MM.1S (cell line): ENCODE measurements around the gene FAM170B.

Experiments used
- DNase-seq: peaks from one replicate; pipeline ENCODE4 v3.0.0-alpha.2; 2015
- H2AFZ ChIP-seq: fragments of 300-600 bp; sonication (generic); 2 replicates; pipeline ENCODE4 v1.6.0; 2016; ENCODE audit warnings: antibody characterized with exemption, low read length
- H3F3A ChIP-seq: fragments of 300-600 bp; sonication (generic); 2 replicates; pipeline ENCODE4 v1.6.1; 2016; ENCODE audit warnings: mild to moderate bottlenecking, antibody characterized with exemption, low read length, moderate library complexity, mixed read lengths; ENCODE audit not compliant: insufficient read depth
- H3K27ac ChIP-seq: fragments of 300-600 bp; sonication (generic); 2 replicates; pipeline ENCODE4 v1.5.1; 2016; ENCODE audit warnings: mild to moderate bottlenecking, low read length
- H3K27me3 ChIP-seq: fragments of 300-600 bp; sonication (generic); replicated peaks from 2 replicates; pipeline ENCODE4 v1.6.0; 2016; ENCODE audit warnings: low read length; ENCODE audit not compliant: insufficient read depth
- H3K36me3 ChIP-seq: fragments of 300-600 bp; sonication (generic); replicated peaks from 2 replicates; pipeline ENCODE4 v1.6.1; 2016; ENCODE audit warnings: mild to moderate bottlenecking, low read length, mixed read lengths; ENCODE audit not compliant: insufficient read depth
- H3K4me1 ChIP-seq: fragments of 300-600 bp; sonication (generic); 2 replicates; pipeline ENCODE4 v1.6.1; 2016; ENCODE audit warnings: low read length, mixed read lengths
- H3K4me2 ChIP-seq: fragments of 300-600 bp; sonication (generic); 2 replicates; pipeline ENCODE4 v1.6.0; 2016; ENCODE audit warnings: low read depth, low read length
- H3K4me3 ChIP-seq: fragments of 300-600 bp; sonication (generic); 2 replicates; pipeline ENCODE4 v1.5.1; 2016; ENCODE audit warnings: low read length, mixed read lengths
- H3K79me2 ChIP-seq: fragments of 300-600 bp; sonication (generic); 2 replicates; pipeline ENCODE4 v1.6.1; 2016; ENCODE audit warnings: mixed run types, low read length, mixed read lengths
- H3K9ac ChIP-seq: fragments of 300-600 bp; sonication (generic); 2 replicates; pipeline ENCODE4 v1.6.1; 2016; ENCODE audit warnings: low read length, mixed read lengths
- H3K9me2 ChIP-seq: fragments of 300-600 bp; sonication (generic); replicated peaks from 2 replicates; pipeline ENCODE4 v1.6.1; 2016; ENCODE audit warnings: mild to moderate bottlenecking, low read length, mixed read lengths; ENCODE audit not compliant: insufficient read depth
- H3K9me3 ChIP-seq: fragments of 300-600 bp; sonication (generic); replicated peaks from 2 replicates; pipeline ENCODE4 v1.6.1; 2016; ENCODE audit warnings: mild to moderate bottlenecking, low read length, mixed read lengths; ENCODE audit not compliant: insufficient read depth
- H4K20me1 ChIP-seq: fragments of 300-600 bp; sonication (generic); 2 replicates; pipeline ENCODE4 v1.6.1; 2016; ENCODE audit warnings: mild to moderate bottlenecking, low read length, moderate library complexity, mixed read lengths; ENCODE audit not compliant: insufficient read depth
- CTCF ChIP-seq: fragments of 300-600 bp; sonication (generic); IDR thresholded peaks from 2 replicates; pipeline ENCODE4 v1.5.1; 2016; ENCODE audit warnings: antibody characterized with exemption, low read length, mixed read lengths
- EZH2 ChIP-seq: fragments of 300-600 bp; sonication (generic); optimal IDR thresholded peaks from 2 replicates; pipeline ENCODE3; 2017; ENCODE audit warnings: low read depth, mild to moderate bottlenecking, antibody characterized with exemption, low read length, mixed read lengths
- EZH2phosphoT487 ChIP-seq: fragments of 300-600 bp; sonication (generic); IDR thresholded peaks from 2 replicates; pipeline ENCODE4 v1.6.1; 2018; ENCODE audit warnings: antibody characterized with exemption, low read length

The FAM170B gene

GRCh38 chr10:49158915-49159314 lies 25.1 kb upstream of the FAM170B start:
- H3K4me1 ChIP-seq: no peaks in the 10 kb centered on the region
- no peak overlapping the region for H3K4me3 ChIP-seq
- no peak overlapping the region for H3K9ac ChIP-seq
- H3K4me2 ChIP-seq: no peak overlapping the region
- H4K20me1 ChIP-seq: no peaks in the 10 kb centered on the region
- no peak overlapping the region for H2AFZ ChIP-seq
- no peaks in the 10 kb centered on the region for H3K9me3 ChIP-seq
- H3K79me2 ChIP-seq: no peaks in the 10 kb centered on the region
- H3K9me2 ChIP-seq: no peaks in the 10 kb centered on the region
- DNase-seq: no peak
- TF ChIP-seq CTCF (no peak), EZH2 (no peak), EZH2phosphoT487 (no peak)
- no peaks in the 10 kb centered on the region for H3K36me3 ChIP-seq
- H3K27me3 ChIP-seq: no peaks in the 10 kb centered on the region
- no peaks in the 10 kb centered on the region for H3F3A ChIP-seq
- no peak overlapping the region for H3K27ac ChIP-seq

- TF ChIP-seq EZH2phosphoT487 (no peak), EZH2 (no peak), CTCF (no peak)
- H3K4me2 ChIP-seq: no peak overlapping the region
- H3K9me2 ChIP-seq: no peaks in the 10 kb centered on the region
- no peaks in the 10 kb centered on the region for H3F3A ChIP-seq
- no peaks in the 10 kb centered on the region for H3K36me3 ChIP-seq
- H3K4me1 ChIP-seq: no peaks in the 10 kb centered on the region
- no peaks in the 10 kb centered on the region for H3K9me3 ChIP-seq
- no peak for DNase-seq
- no peak overlapping the region for H3K9ac ChIP-seq
- H3K27me3 ChIP-seq: no peaks in the 10 kb centered on the region
- no peak overlapping the region for H2AFZ ChIP-seq
- H3K4me3 ChIP-seq: no peak overlapping the region
- no peak overlapping the region for H3K27ac ChIP-seq
- no peaks in the 10 kb centered on the region for H4K20me1 ChIP-seq
- no peaks in the 10 kb centered on the region for H3K79me2 ChIP-seq
Measured at GRCh38 chr10:49158404-49158803, 24.6 kb upstream of the FAM170B start.

- H3K36me3 ChIP-seq: no peaks in the 10 kb centered on the region
- TF ChIP-seq CTCF: no peak
- TF ChIP-seq EZH2: no peak
- TF ChIP-seq EZH2phosphoT487: no peak
- no peaks in the 10 kb centered on the region for H3K9me2 ChIP-seq
- peak; percentile 6 for DNase-seq
- no peak overlapping the region for H3K4me2 ChIP-seq
- no peaks in the 10 kb centered on the region for H3K9me3 ChIP-seq
- no peaks in the 10 kb centered on the region for H3K79me2 ChIP-seq
- no peaks in the 10 kb centered on the region for H4K20me1 ChIP-seq
- H3F3A ChIP-seq: no peaks in the 10 kb centered on the region
- no peak overlapping the region for H3K9ac ChIP-seq
- H3K4me1 ChIP-seq: no peaks in the 10 kb centered on the region
- no peak overlapping the region for H3K4me3 ChIP-seq
- no peaks in the 10 kb centered on the region for H3K27me3 ChIP-seq
- H3K27ac ChIP-seq: no peak overlapping the region
- H2AFZ ChIP-seq: no peak overlapping the region
Measured at GRCh38 chr10:49157229-49157628, 23.4 kb upstream of the FAM170B start.
